Spinal cord (tissue), 10 donors: ENCODE data around the gene SH3GL2. TPM values are rescaled to one million over a fixed set of nuclear protein-coding genes. Genes with fewer than 3 reads are reported as not detected.

ENCODE experiments used
- DNase-seq, 6 donors: peaks; one replicate each; pipeline versions ENCODE4 v3.0.0 to v3.0.0-alpha.2; 2013 to 2015; ENCODE audit warnings: low spot score in 6 of 6, low read depth in 4 of 6
- H3K27ac ChIP-seq: one replicate; pipeline ENCODE4 v1.5.1; 2013; ENCODE audit warnings: low read depth, low read length, control low read depth
- H3K27me3 ChIP-seq: one replicate; pipeline ENCODE4 v1.6.1; 2013; ENCODE audit warnings: low read length; ENCODE audit not compliant: control insufficient read depth, insufficient read depth
- H3K36me3 ChIP-seq: one replicate; pipeline ENCODE4 v1.6.1; 2013; ENCODE audit warnings: low read length; ENCODE audit not compliant: control insufficient read depth, insufficient read depth
- H3K4me1 ChIP-seq: one replicate; pipeline ENCODE4 v1.6.1; 2013; ENCODE audit warnings: low read length; ENCODE audit not compliant: control insufficient read depth, insufficient read depth
- H3K4me3 ChIP-seq: one replicate; pipeline ENCODE4 v1.5.1; 2013; ENCODE audit warnings: low read depth, low read length, control low read depth
- H3K9me3 ChIP-seq: one replicate; pipeline ENCODE4 v1.6.1; 2013; ENCODE audit warnings: low read length; ENCODE audit not compliant: control insufficient read depth, insufficient read depth
- WGBS: methylation state at CpG from one replicate; pipeline ENCODE4 v1.1.5; 2013; ENCODE audit warnings: missing lambda C conversion rate; ENCODE audit not compliant: insufficient coverage; 5-methylcytosine and 5-hydroxymethylcytosine counted together
- polyA plus RNA-seq, 2 donors: library from polyadenylated mRNA; unstranded; fragments of 120-200 nt; gene quantifications; one replicate each; pipeline ENCODE4 v1.2.1, GENCODE V29; 2013; ENCODE audit not compliant: insufficient read length in 2 of 2
- total RNA-seq, 2 donors: library from RNA; depleted of rRNA in 1 of 2; stranded (reverse); fragments of 120-200 nt in 1 of 2; fragments of >200 nt in 1 of 2; gene quantifications; one replicate each; pipeline versions ENCODE4 v1.2.3 to v1.2.4, GENCODE V29; 2013 to 2014
- donor health status: healthy.

Gene SH3GL2
- total and polyA plus RNA-seq, 4 donors = 20.1 to 72.3 (median 60.7) TPM

DNA sequence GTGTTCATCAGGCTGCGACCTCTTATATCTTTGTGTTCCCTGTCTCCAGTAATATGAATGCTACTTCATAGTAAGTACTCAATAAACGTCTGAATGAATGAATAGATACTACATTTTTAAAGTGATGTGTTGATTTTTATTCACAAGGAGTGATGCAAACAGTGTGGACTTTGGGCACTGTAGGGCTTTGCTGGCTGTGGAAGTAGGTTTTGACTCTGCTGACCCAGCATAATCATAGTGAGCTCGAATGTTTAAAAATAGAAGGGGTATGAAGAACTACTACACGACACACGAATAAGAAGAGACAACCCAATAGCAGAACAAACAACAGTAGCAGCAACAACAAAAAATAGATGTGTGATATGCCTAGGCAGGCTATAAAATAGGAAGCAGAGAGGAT is 147.4 kb downstream of the SH3GL2 start:
- no peaks in the 10 kb centered on the region for H3K4me1 ChIP-seq
- no peak for DNase-seq
- peaks cover 3% of the 10 kb centered on the region for H3K9me3 ChIP-seq
- H3K36me3 ChIP-seq = no peaks in the 10 kb centered on the region
- H3K27ac ChIP-seq = no peak overlapping the region
- no peaks in the 10 kb centered on the region for H3K27me3 ChIP-seq
- WGBS = no CpG with 5 or more reads among the region's 5 CpGs
- no peak overlapping the region for H3K4me3 ChIP-seq

DNA sequence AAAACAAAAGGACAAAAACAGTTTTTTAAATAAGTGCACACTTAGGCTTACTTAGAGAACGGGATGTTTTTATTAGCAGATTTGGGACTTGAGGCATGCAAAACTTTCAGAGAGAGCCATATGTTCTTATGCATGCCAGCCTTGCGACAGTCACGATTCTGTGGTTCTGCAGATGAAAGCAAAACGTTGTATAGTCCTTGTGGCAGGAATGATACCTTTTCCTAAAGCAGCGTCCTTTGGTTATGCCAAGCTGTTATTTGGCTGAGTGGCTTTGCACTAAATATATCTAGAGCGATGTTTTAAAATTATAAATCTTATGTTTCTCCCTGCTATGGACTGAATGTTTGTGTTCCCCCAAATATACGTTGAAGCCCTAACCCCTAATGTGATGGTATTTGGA is 152.0 kb downstream of the SH3GL2 start:
- no peaks in the 10 kb centered on the region for H3K9me3 ChIP-seq
- H3K36me3 ChIP-seq = no peaks in the 10 kb centered on the region
- H3K27me3 ChIP-seq = no peaks in the 10 kb centered on the region
- peak in 1 of 6 donors; percentile 38 for DNase-seq
- no peaks in the 10 kb centered on the region for H3K4me1 ChIP-seq
- H3K4me3 ChIP-seq = no peak overlapping the region
- WGBS = 86% methylated on average over 5 of the region's 7 CpGs
- no peak overlapping the region for H3K27ac ChIP-seq

DNA sequence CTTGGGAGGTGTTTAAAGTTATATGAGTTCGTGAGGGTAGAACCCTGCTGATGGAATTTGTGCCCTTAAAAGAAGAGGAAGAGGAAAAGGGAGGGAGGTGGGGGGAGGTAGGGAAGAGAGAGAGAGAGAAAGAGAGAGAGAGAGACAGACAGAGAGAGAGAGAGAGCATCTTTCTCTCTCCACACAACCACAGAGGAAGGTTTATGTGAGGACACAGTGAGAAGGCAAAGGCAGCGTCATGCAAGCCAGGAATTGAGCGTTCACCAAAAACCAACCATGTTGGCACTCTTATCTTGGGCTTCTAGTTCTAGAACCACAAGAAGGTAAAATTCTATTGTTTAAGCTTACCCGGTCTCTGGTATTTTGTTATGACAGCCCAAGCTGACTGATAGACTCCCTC is 152.4 kb downstream of the SH3GL2 start:
- no peak overlapping the region for H3K27ac ChIP-seq
- no peaks in the 10 kb centered on the region for H3K4me1 ChIP-seq
- no peaks in the 10 kb centered on the region for H3K9me3 ChIP-seq
- no peak for DNase-seq
- no peaks in the 10 kb centered on the region for H3K36me3 ChIP-seq
- no peak overlapping the region for H3K4me3 ChIP-seq
- 81% methylated on average over 3 of the region's 4 CpGs for WGBS
- H3K27me3 ChIP-seq = no peaks in the 10 kb centered on the region

DNA sequence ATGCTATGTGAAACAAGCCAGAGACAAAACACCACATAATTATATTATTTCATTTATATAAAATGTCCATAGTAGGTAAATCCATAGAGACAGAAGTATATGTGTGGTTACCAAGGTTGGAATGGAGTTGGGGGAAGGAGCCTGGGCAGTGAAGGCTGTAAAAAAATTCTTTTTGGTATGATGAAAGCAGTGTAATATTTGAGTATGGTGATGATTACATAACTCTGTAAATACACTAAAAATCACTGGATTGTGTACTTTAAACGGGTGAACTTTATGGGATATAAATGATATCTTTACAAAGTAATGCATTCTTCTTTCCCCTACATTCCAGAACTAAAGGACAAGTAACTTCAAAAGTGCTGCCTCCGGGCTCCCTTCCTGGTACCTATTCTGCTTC is 155.8 kb downstream of the SH3GL2 start:
- Histone ChIP-seq H3K4me3 (no peak overlapping the region), H3K9me3 (no peaks in the 10 kb centered on the region), H3K27ac (no peak overlapping the region), H3K27me3 (no peaks in the 10 kb centered on the region), H3K4me1 (no peaks in the 10 kb centered on the region), H3K36me3 (no peaks in the 10 kb centered on the region)
- WGBS = 100% methylated on average over 1 of the region's 2 CpGs
- DNase-seq = no peak

DNA sequence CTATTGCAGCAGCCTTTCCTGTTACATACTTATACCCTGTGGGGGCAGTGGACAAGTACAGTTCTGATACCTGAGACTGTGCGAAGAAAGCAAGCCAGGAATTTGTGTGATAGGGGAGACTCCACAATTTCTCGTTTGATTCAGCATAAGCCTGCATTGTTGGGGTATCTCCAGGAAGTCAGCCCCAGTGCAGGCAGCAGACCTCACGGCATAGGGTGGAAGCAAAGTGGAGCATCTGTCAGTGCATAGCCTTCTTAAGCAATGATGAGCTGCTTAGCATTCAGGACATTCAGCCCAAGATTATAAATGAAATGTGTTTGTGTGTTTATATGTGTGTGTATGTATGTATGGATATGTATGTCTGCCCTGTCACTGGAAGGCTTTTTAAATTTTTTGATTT is 157.0 kb downstream of the SH3GL2 start:
- Histone ChIP-seq H3K27me3 (no peaks in the 10 kb centered on the region), H3K27ac (no peak overlapping the region), H3K36me3 (no peaks in the 10 kb centered on the region), H3K4me1 (no peaks in the 10 kb centered on the region), H3K4me3 (no peak overlapping the region), H3K9me3 (no peaks in the 10 kb centered on the region)
- 83% methylated on average over 3 of the region's 3 CpGs for WGBS
- no peak for DNase-seq

- no peak overlapping the region for H3K4me3 ChIP-seq
- WGBS = no CpG with 5 or more reads among the region's 2 CpGs
- H3K27me3 ChIP-seq = no peaks in the 10 kb centered on the region
- no peak for DNase-seq
- H3K9me3 ChIP-seq = no peaks in the 10 kb centered on the region
- H3K4me1 ChIP-seq = no peaks in the 10 kb centered on the region
- no peaks in the 10 kb centered on the region for H3K36me3 ChIP-seq
- no peak overlapping the region for H3K27ac ChIP-seq
Observed at GRCh38 chr9:17739022-17739421, 160.2 kb downstream of the SH3GL2 start.

- no peaks in the 10 kb centered on the region for H3K4me1 ChIP-seq
- H3K4me3 ChIP-seq = no peak overlapping the region
- no peaks in the 10 kb centered on the region for H3K27me3 ChIP-seq
- no CpG with 5 or more reads among the region's 1 CpG for WGBS
- DNase-seq = peak in 2 of 6 donors; percentile 43 to 55
- H3K36me3 ChIP-seq = no peaks in the 10 kb centered on the region
- no peak overlapping the region for H3K27ac ChIP-seq
- H3K9me3 ChIP-seq = no peaks in the 10 kb centered on the region
Observed at GRCh38 chr9:17739736-17740135, 160.9 kb downstream of the SH3GL2 start.

GRCh38 chr9:17742067-17742466 is 163.2 kb downstream of the SH3GL2 start:
- Histone ChIP-seq H3K36me3 (no peaks in the 10 kb centered on the region), H3K27ac (no peak overlapping the region)

DNA sequence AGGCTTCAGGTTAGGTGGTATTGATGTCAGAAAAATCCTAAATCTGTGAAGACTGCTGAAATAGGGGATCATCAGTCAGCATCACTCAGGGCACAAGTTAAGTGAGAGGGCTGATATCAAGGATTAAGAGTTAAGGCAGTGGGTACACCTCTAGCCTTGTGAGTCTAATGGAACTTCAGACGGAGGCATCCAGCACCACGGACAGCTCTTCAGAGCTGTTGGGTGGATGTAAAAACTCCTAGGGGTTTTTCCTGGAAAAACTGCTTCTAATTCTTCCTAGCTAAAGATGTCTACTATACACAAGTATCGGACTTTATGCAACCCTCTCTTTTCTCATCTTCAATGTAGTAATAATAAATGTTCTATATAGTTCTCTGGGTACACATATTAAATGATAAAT is 165.9 kb downstream of the SH3GL2 start:
- WGBS = 49% methylated on average over 2 of the region's 3 CpGs
- H3K27me3 ChIP-seq = no peaks in the 10 kb centered on the region
- no peak overlapping the region for H3K27ac ChIP-seq
- H3K4me1 ChIP-seq = no peaks in the 10 kb centered on the region
- no peaks in the 10 kb centered on the region for H3K9me3 ChIP-seq
- no peaks in the 10 kb centered on the region for H3K36me3 ChIP-seq
- H3K4me3 ChIP-seq = no peak overlapping the region
- DNase-seq = peak in 1 of 6 donors; percentile 40

More at GRCh38 chr9:17742067-17742466, 163.2 kb downstream of the SH3GL2 start:
- Histone ChIP-seq H3K4me1 (no peaks in the 10 kb centered on the region), H3K27me3 (no peaks in the 10 kb centered on the region), H3K4me3 (no peak overlapping the region), H3K9me3 (no peaks in the 10 kb centered on the region)
- WGBS = 53% methylated on average over 3 of the region's 3 CpGs
- no peak for DNase-seq

DNA sequence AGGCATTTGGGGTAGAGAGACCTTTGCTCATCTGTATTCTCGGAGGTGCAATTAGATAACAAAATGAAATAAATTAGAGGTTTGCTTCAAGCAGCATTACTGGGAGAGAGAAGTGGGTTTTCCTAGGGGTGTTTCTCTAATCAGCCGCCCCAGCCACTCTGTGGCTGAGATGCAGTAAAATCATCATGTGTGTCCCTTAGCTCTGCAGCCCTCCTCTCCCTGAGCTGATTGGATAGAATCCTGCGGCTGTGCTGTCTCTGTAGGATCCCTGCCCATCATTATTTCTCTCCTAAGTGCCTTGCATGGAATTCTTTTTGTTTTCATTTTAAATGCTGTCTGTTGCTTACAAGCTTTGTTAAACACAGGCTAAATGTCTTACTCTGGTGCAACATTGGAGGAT is 171.4 kb downstream of the SH3GL2 start:
- Histone ChIP-seq H3K27ac (no peak overlapping the region), H3K4me3 (no peak overlapping the region), H3K4me1 (no peaks in the 10 kb centered on the region), H3K36me3 (no peaks in the 10 kb centered on the region), H3K27me3 (no peaks in the 10 kb centered on the region), H3K9me3 (peaks cover 2% of the 10 kb centered on the region)
- WGBS = 14% methylated on average over 1 of the region's 3 CpGs
- DNase-seq = peak; percentile 15 to 90 (median 24)
